22Rv1 (cell line): ENCODE data around the gene GPR89B.
"Not testable (repeated sequence)": the region's sequence is repeated elsewhere in the genome, so short reads cannot be mapped to it uniquely, and the experiment has no call there.

Source experiments
- ZFX ChIP-seq: fragments of 450-650 bp; IDR thresholded peaks from 2 replicates; pipeline ENCODE4 v1.6.1; 2017; ENCODE audit warnings: antibody characterized with exemption, borderline replicate concordance
- TF ChIP-seq, protein P1 (sequence below): fragments of 450-650 bp; IDR thresholded peaks from 2 replicates; pipeline ENCODE4 v1.5.1; 2017; ENCODE audit warnings: mild to moderate bottlenecking

GRCh38 chr1:147966657-147967056, 38.4 kb downstream of the GPR89B start:
- TF ChIP-seq, protein P1, sequence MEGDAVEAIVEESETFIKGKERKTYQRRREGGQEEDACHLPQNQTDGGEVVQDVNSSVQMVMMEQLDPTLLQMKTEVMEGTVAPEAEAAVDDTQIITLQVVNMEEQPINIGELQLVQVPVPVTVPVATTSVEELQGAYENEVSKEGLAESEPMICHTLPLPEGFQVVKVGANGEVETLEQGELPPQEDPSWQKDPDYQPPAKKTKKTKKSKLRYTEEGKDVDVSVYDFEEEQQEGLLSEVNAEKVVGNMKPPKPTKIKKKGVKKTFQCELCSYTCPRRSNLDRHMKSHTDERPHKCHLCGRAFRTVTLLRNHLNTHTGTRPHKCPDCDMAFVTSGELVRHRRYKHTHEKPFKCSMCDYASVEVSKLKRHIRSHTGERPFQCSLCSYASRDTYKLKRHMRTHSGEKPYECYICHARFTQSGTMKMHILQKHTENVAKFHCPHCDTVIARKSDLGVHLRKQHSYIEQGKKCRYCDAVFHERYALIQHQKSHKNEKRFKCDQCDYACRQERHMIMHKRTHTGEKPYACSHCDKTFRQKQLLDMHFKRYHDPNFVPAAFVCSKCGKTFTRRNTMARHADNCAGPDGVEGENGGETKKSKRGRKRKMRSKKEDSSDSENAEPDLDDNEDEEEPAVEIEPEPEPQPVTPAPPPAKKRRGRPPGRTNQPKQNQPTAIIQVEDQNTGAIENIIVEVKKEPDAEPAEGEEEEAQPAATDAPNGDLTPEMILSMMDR = not testable (repeated sequence)
- TF ChIP-seq ZFX = not testable (repeated sequence)
